Subcutaneous abdominal adipose tissue (tissue), 5 donors: Measurements from ENCODE around the gene PNLIPRP1.

ENCODE experiments used
- H3K27ac ChIP-seq: one replicate; pipeline ENCODE4 v1.7.0; 2013; ENCODE audit warnings: low read depth, mild to moderate bottlenecking, inconsistent platforms, low read length, moderate library complexity
- H3K27me3 ChIP-seq, 5 donors: one replicate each; pipeline ENCODE4 v1.7.0; 2013; ENCODE audit warnings: low read length in 5 of 5, inconsistent platforms in 1 of 5; ENCODE audit not compliant: control insufficient read depth in 5 of 5, insufficient read depth in 4 of 5
- H3K36me3 ChIP-seq, 5 donors: one replicate each; pipeline ENCODE4 v1.7.0; 2013; ENCODE audit warnings: low read length in 5 of 5; ENCODE audit not compliant: control insufficient read depth in 5 of 5, insufficient read depth in 5 of 5
- H3K4me1 ChIP-seq, 5 donors: one replicate each; pipeline ENCODE4 v1.7.0; 2013; ENCODE audit warnings: low read length in 5 of 5, mild to moderate bottlenecking in 3 of 5, moderate library complexity in 1 of 5; ENCODE audit not compliant: control insufficient read depth in 5 of 5, insufficient read depth in 5 of 5
- H3K4me3 ChIP-seq, 5 donors: one replicate each; pipeline ENCODE4 v1.7.0; 2013; ENCODE audit warnings: low read length in 5 of 5, low read depth in 1 of 5
- H3K9ac ChIP-seq, 5 donors: one replicate each; pipeline ENCODE4 v1.7.0; 2013; ENCODE audit warnings: low read length in 5 of 5, mild to moderate bottlenecking in 4 of 5, moderate library complexity in 3 of 5
- H3K9me3 ChIP-seq, 5 donors: one replicate each; pipeline ENCODE4 v1.7.0; 2013; ENCODE audit warnings: low read length in 5 of 5; ENCODE audit not compliant: control insufficient read depth in 5 of 5
- donor health status: healthy.
- donor health status: healthy.
- donor health status: healthy.
- donor health status: healthy.
- donor health status: healthy.

Gene PNLIPRP1

DNA sequence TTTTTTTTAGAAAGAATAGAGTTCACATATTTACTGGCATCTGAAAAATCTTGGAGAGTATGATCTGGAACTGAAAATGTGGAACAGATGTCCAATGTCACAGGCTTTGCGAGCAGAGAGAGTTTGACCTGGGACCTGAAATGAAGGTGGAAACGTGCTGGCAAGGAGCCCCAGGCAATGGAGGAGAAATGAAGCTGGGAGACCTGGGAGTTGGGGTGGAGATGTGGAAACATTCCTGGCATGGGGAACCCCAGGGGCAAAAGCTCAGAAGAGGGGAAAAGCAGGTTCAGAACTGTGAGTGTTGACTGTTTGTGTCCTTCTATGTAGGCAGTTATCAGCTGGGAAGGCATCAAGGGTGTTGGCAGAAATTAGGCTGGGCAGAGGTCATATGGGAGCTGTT is 22.7 kb downstream of the PNLIPRP1 start:
- peaks cover 10 to 17% (median 15%) of the 10 kb centered on the region in 5 donors for H3K27me3 ChIP-seq
- peaks cover 0 to 2% (median 2%) of the 10 kb centered on the region in 5 donors for H3K9me3 ChIP-seq
- no peak overlapping the region for H3K27ac ChIP-seq
- H3K36me3 ChIP-seq: no peaks in the 10 kb centered on the region
- peaks cover 0 to 9% (median 0%) of the 10 kb centered on the region in 5 donors for H3K4me1 ChIP-seq
- no peak overlapping the region for H3K4me3 ChIP-seq
- no peak overlapping the region for H3K9ac ChIP-seq

DNA sequence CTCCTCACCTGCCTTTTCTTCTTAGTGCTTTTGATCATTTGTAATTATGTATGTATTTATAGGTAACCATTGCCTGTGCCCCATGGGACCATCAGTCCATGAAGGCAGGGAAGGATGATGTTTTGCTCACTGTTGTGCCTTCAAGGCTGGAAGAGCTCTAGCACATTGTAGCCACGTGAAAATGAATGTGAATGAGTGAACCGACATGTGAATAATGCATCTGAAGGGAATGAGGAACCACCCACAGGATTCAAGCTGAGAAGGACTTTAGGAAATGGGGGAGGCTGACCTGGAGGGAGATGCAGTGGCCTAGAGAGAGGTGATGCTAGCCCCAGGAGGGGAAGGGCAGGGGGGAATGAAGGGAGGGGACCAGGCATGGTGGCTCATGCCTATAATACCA is 24.0 kb downstream of the PNLIPRP1 start:
- Histone ChIP-seq H3K4me3 (no peak overlapping the region), H3K9me3 (peaks cover 0 to 2% (median 2%) of the 10 kb centered on the region in 5 donors), H3K27me3 (peaks cover 5 to 11% (median 10%) of the 10 kb centered on the region in 5 donors), H3K9ac (no peak overlapping the region), H3K27ac (no peak overlapping the region), H3K4me1 (peaks cover 0 to 1% (median 0%) of the 10 kb centered on the region in 5 donors), H3K36me3 (no peaks in the 10 kb centered on the region)

DNA sequence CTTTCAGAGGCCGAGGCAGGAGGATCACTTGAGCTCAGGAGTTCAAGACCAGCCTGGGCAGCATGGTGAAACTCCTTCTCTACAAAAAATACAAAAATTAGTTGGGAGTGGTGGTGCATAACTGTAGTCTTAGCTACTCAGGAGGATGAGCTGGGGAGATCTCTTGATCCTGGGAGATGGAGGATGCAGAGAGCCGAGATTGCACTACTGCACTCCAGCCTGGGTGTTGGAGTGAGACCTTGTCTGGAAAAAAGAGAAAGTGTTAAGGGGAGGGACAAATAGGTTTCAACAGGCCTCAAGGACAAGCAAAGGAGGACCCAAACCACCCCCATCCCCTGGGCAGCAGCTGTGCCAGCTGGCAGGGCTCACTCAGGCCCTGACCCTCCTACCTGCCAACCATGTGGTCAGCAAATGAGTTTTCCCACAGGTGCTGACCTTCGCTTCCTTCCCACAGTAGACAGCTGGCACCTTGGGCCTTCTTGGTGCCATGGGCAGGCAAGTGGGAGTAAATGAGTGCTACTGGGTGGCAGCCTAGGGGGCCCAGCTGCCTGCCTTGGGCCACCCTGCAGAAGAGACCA is 24.5 kb downstream of the PNLIPRP1 start:
- Histone ChIP-seq H3K9ac (no peak overlapping the region), H3K9me3 (peaks cover 0 to 2% (median under 1%) of the 10 kb centered on the region in 5 donors), H3K27me3 (peaks cover 5 to 10% (median 8%) of the 10 kb centered on the region in 5 donors), H3K27ac (no peak overlapping the region), H3K4me3 (no peak overlapping the region), H3K36me3 (no peaks in the 10 kb centered on the region), H3K4me1 (no peaks in the 10 kb centered on the region)

DNA sequence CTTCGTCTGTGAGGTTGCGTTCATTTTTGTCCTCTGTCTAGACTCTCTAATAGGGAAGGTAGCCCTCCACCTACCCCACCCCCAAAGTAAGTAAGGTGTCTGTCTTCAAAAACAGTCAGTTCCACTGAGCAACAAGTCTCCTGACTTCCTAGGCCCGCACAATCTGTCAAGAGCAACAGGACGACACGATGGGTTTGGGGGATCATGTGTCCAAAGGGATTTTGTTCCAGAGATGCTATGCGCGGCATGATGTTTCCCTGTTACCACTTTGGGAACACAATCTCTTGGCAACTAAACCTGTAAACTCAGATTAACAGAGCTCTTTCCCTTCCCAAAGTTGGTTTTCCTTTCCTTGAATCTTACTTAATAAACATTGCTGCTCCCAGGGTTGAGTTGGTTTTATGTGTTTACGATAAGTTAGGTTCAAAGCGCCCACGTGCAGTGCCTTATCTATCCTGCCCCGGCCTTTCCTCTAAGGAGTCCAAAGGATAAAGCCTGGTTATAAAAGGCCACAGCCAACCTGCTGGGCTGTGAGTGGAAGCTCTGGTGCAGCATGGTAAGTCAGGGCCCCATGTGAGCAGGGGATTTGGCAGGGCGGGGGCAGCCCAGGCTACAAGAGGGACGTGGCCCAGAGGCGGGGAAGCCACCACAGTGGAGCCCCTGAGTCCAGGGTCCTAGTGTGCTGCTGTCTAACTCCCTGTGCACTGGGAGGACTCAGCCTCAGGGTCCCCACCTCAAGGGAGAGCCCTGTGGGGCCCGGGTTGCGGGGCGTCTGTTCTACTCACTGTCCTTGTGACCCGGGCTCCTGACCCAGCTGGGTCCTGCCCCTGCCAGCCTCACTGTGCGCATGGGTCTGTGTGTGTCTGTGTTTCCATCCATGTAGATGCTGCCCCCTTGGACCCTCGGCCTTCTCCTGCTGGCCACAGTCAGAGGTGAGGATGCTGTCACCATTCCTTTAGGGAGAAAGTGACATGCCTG is 30.0 kb downstream of the PNLIPRP1 start, which contains the start of gene PNLIPRP2:
TSS of gene PNLIPRP2 (plus strand) at position 531 of the 978 bp plus-strand sequence.
- Histone ChIP-seq H3K27ac (no peak within 1 kb of the TSS), H3K4me3 (no peak within 1 kb of the TSS), H3K27me3 (peaks cover 0 to 9% (median 4%) of the 10 kb centered on the region in 5 donors), H3K36me3 (no peaks in the 10 kb centered on the region), H3K9me3 (no peaks in the 10 kb centered on the region), H3K4me1 (no peaks in the 10 kb centered on the region), H3K9ac (no peak within 1 kb of the TSS)

DNA sequence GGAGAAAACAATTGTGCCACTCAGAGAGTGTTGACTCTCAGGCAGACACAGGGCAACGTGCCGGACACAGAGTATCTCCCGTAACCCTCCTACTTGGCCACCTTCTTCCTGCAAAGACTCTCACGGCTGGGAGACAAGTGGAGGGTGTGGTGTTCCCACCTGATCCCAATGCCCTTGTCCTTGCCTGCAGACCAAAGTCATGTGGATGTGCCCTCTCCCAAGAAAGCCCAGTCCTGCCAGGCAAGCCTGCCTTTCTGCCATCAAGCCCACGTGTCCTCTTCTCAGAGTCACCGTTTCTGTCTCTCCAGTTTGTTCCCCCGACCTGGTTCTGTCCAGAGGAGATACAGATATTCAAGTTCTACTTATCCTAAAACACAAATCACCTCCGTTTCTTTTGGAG is 30.7 kb downstream of the PNLIPRP1 start:
- Histone ChIP-seq H3K9ac (no peak overlapping the region), H3K4me3 (no peak overlapping the region), H3K27me3 (peaks cover 7 to 16% (median 11%) of the 10 kb centered on the region in 5 donors), H3K27ac (no peak overlapping the region), H3K36me3 (no peaks in the 10 kb centered on the region), H3K9me3 (no peaks in the 10 kb centered on the region), H3K4me1 (no peaks in the 10 kb centered on the region)

DNA sequence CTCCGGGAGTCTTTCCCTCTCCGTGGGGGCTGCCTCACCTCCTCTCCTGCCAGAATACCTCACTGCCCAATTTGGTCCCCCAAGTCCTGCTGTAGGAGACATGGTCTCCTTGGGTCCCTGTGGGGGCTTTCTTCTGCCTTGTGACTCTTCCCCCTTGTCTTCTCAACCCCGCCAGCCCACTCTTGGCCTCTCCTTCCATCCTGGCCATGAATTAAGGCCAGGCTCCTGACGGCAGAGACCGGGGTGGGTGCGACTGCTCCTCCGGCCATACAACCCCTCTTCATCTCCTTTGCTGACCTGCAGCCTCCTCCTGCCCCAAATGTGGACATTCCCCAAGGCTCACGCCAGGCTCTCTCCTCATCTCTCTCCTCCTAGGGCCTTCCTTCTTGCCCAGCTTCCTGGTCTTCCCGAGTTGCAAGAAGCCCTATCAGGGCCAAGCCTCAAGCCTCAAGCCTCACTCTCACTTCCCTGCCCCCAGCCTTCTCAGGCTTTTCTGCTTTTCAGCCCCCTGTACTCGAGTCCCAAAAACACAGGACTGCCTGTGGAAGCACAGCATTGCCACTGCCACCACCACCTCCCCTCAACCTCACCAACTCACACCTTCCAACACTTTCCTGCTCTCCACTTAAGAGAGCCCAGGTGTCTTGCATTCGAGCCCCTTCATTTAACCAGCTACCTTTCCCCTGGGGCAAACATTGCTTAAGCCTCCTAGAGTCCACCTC is 31.3 kb downstream of the PNLIPRP1 start:
- H3K9me3 ChIP-seq: no peaks in the 10 kb centered on the region
- no peak overlapping the region for H3K27ac ChIP-seq
- peaks cover 0 to under 1% (median 0%) of the 10 kb centered on the region in 5 donors for H3K4me1 ChIP-seq
- H3K36me3 ChIP-seq: no peaks in the 10 kb centered on the region
- H3K27me3 ChIP-seq: peaks cover 14 to 22% (median 17%) of the 10 kb centered on the region in 5 donors
- H3K9ac ChIP-seq: no peak overlapping the region
- H3K4me3 ChIP-seq: no peak overlapping the region

DNA sequence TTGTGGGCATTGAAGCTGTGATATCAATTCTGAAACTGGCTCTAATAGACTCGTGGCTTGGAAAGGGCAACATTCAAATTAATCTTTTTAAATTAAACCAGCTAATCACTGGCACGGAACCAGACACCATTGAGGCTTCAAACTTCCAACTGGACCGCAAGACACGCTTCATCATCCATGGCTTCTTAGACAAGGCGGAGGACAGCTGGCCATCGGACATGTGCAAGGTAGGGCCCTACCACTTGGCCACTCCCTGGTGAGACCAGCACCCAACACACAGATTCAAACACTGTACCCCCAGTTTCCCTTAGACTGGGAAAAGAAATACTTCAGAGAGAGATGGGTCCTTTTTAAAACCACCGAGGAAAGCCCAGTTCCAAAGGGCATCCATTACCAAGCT is 35.1 kb downstream of the PNLIPRP1 start:
- Histone ChIP-seq H3K36me3 (no peaks in the 10 kb centered on the region), H3K4me3 (no peak overlapping the region), H3K4me1 (peaks cover 0 to 6% (median 5%) of the 10 kb centered on the region in 5 donors), H3K9ac (no peak overlapping the region), H3K9me3 (no peaks in the 10 kb centered on the region), H3K27me3 (peaks cover 19 to 28% (median 24%) of the 10 kb centered on the region in 5 donors), H3K27ac (no peak overlapping the region)

DNA sequence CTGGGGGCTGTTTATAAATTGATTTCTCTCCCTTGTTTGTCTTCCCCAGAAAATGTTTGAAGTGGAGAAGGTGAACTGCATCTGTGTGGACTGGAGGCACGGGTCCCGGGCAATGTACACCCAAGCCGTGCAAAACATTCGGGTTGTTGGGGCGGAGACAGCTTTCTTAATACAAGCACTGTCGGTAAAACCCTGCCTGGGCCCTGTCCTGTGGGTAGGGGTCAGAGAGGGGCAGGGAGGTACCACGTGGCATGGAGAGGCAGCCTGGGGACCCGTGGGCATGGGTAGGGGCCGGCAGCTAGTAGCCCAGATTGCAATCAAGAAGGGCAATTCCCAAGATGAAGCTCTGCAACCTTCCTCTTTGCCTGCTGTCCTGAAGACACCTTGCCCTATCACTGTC is 36.1 kb downstream of the PNLIPRP1 start:
- Histone ChIP-seq H3K4me3 (no peak overlapping the region), H3K27me3 (peaks cover 19 to 26% (median 24%) of the 10 kb centered on the region in 5 donors), H3K36me3 (no peaks in the 10 kb centered on the region), H3K27ac (no peak overlapping the region), H3K9me3 (no peaks in the 10 kb centered on the region), H3K4me1 (peaks cover 0 to 6% (median 5%) of the 10 kb centered on the region in 5 donors), H3K9ac (no peak overlapping the region)

DNA sequence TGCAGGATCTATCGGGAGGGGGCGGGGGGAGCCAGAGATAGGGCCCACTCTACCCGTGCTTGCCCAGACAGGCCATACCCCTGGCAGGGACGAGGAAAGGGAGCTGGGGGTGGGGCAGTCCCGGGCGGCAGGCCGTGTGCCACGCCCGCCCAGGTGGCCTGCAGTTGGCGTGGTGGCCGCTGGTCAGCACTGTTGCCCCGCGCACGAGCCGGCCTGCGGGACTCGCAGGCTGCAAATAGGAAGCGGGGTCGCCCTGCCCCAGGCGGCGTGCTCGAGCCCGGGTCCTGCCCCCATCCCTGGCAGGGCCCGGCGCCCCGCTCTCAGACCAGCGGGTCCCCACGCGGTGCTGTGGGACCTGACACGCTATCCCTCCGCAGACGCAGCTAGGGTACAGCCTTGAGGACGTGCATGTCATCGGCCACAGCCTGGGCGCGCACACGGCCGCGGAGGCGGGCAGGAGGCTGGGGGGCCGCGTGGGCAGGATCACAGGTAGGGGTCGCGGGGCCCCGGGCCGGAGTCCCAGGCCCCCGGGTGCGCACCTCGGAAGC is 36.7 kb downstream of the PNLIPRP1 start:
- H3K9me3 ChIP-seq: no peaks in the 10 kb centered on the region
- H3K4me1 ChIP-seq: peaks cover 0 to 6% (median 5%) of the 10 kb centered on the region in 5 donors
- H3K27ac ChIP-seq: no peak overlapping the region
- no peaks in the 10 kb centered on the region for H3K36me3 ChIP-seq
- H3K27me3 ChIP-seq: peaks cover 19 to 26% (median 24%) of the 10 kb centered on the region in 5 donors
- peak overlapping the region in 1 of 5 donors; percentile 45 for H3K4me3 ChIP-seq
- no peak overlapping the region for H3K9ac ChIP-seq
